Kidney epithelial cell (primary cell): Measurements from ENCODE around the gene SRGAP1. TPM values are rescaled to one million over a fixed set of nuclear protein-coding genes. Genes with fewer than 3 reads are reported as not detected.

Source experiments
- DNase-seq: peaks from one replicate; pipeline ENCODE4 v3.0.0-alpha.2; 2010; ENCODE audit warnings: low read depth
- H3K27me3 ChIP-seq: 2 replicates; pipeline ENCODE4 v1.6.0; 2011; ENCODE audit warnings: low read length; ENCODE audit not compliant: control insufficient read depth, insufficient read depth
- H3K36me3 ChIP-seq: 2 replicates; pipeline ENCODE4 v1.5.1; 2011; ENCODE audit warnings: low read length; ENCODE audit not compliant: control insufficient read depth, insufficient read depth
- H3K4me3 ChIP-seq: 2 replicates; pipeline ENCODE4 v1.5.1; 2011; ENCODE audit warnings: low read depth, mild to moderate bottlenecking, control low read depth, low read length
- total RNA-seq: library from RNA; depleted of rRNA; stranded (reverse); fragments of >200 nt; gene quantifications from 2 replicates; pipeline ENCODE4 v1.2.3, GENCODE V29; 2015
- TF ChIP-seq, protein P1 (sequence below): IDR thresholded peaks from 2 replicates; pipeline ENCODE4 v1.5.1; 2011; ENCODE audit warnings: mild to moderate bottlenecking, moderate library complexity, low read length, control low read depth, inconsistent platforms; ENCODE audit not compliant: insufficient read depth, poor library complexity, severe bottlenecking

SRGAP1 gene
- total RNA-seq, 1 donor from 2014 or later: 28.9 TPM

DNA sequence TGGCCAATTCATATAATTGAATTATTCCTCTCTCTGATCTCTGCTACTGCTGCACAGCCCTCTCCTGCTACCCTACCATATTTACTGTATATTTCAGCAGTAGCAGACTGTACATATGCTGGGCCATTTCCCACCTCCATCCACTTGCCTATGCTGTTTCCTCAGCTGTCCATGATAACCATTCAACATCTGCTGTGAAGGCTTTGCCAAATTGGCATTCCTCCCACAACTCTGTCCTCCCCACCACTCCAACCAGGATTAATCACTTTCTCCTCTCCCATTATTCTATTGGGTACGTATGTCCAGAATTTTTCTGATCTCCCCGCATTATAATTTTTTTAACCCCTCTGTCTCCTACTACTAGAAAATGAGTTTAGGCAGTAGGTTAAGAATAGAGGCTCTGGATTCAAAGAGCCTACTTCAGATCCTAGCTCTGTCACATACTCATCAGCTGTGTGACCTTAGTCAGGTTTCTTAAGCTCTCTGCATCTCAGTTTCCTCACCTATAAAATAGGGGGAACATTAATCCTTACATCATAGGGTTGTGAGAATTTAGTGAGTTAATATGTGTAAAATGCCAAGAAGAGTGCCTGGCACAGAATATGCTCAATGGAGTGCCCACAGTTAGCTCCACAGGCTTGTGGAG, 254.3 kb downstream of the SRGAP1 start:
- Histone ChIP-seq H3K27me3 (no peaks in the 10 kb centered on the region), H3K36me3 (peaks cover 1% of the 10 kb centered on the region), H3K4me3 (no peak overlapping the region)
- TF ChIP-seq, protein P1, sequence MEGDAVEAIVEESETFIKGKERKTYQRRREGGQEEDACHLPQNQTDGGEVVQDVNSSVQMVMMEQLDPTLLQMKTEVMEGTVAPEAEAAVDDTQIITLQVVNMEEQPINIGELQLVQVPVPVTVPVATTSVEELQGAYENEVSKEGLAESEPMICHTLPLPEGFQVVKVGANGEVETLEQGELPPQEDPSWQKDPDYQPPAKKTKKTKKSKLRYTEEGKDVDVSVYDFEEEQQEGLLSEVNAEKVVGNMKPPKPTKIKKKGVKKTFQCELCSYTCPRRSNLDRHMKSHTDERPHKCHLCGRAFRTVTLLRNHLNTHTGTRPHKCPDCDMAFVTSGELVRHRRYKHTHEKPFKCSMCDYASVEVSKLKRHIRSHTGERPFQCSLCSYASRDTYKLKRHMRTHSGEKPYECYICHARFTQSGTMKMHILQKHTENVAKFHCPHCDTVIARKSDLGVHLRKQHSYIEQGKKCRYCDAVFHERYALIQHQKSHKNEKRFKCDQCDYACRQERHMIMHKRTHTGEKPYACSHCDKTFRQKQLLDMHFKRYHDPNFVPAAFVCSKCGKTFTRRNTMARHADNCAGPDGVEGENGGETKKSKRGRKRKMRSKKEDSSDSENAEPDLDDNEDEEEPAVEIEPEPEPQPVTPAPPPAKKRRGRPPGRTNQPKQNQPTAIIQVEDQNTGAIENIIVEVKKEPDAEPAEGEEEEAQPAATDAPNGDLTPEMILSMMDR: no peak
- no peak for DNase-seq

DNA sequence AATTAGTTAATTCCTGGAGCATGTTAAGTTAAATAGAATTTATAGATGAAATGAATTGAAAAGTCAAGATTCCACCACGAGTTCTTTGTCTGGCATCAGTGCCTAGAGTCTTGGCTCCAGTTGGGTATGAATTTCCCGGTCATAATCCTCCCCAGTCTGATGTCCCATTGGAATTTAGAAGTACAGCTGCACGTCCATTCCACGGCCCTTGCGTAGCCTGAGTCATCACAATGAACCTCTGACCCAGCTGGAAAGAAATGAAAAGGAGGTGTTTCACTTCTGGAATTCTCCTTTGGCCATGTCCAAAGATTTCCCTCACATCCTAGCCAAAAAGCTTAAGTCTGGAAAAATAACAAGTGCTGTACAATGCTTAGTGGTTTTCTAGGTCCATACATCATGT, 254.9 kb downstream of the SRGAP1 start:
- peak; percentile 65 for DNase-seq
- peaks cover 1% of the 10 kb centered on the region for H3K36me3 ChIP-seq
- no peak overlapping the region for H3K4me3 ChIP-seq
- H3K27me3 ChIP-seq: no peaks in the 10 kb centered on the region
- TF ChIP-seq, protein P1: no peak

DNA sequence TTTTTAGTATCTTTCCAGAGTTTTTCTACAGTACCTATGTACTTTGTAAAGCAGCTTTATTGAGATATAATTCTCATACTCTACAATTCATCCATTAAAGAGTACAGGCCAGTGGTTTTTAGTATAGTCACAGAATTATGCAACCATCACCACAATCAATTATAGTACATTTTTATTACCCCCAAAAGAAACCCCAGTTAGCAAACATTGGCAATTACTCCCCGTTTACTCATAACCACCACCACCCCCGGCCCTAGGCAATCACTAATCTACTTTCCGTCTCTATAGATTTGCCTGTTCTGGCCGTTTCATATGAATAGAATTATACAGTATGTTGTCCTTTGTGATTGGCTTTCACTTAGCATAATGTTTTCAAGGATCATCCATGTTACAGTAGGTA, 257.8 kb downstream of the SRGAP1 start:
- no peak for DNase-seq
- no peak overlapping the region for H3K4me3 ChIP-seq

DNA sequence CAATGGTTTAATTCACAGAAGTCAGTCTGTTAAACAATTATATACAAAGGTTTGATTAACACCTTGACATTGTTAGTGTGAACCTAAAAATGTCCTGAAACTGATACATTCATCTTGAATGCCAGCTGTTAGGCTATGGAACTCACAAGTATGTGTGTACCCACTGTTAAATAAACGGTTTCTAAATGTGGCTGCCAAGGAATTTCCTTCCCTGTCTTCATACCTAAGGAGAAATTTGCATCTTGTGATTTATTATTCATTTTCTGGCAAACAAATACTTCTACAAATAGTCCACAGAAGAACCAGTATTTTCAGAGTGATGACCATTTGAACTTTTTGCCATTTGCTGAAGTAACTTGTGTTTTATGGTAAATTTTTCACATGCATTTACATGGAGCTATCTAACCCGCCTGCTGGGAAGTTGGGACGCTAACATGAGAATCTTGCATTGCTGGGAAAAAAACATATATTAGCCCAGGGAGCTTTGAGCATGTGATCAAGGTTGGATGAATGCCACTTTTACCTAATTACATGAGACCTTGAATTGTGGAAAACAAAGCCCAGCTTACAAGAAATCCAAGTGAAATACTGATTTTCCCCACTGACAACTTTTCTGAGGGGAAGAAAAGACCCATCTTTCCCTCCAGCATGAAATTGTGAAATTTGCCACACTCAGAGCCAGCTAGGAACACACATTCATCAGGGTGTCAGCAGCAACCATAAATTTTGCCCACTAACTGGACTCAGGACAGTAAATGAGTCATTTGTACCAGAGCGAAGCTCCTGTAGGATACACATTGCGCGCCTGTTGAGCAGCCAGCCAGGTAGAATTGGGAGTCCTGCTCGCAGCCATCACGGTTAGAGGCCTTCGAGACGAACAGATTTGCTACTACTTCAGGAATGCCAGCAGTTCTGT, 259.6 kb downstream of the SRGAP1 start:
- no peak overlapping the region for H3K4me3 ChIP-seq
- H3K27me3 ChIP-seq: no peaks in the 10 kb centered on the region
- peak; percentile 81 for DNase-seq
- TF ChIP-seq, protein P1: no peak
- no peaks in the 10 kb centered on the region for H3K36me3 ChIP-seq

More for the DNA sequence above, 257.8 kb downstream of the SRGAP1 start:
- TF ChIP-seq, protein P1: no peak
- no peaks in the 10 kb centered on the region for H3K36me3 ChIP-seq
- no peaks in the 10 kb centered on the region for H3K27me3 ChIP-seq

DNA sequence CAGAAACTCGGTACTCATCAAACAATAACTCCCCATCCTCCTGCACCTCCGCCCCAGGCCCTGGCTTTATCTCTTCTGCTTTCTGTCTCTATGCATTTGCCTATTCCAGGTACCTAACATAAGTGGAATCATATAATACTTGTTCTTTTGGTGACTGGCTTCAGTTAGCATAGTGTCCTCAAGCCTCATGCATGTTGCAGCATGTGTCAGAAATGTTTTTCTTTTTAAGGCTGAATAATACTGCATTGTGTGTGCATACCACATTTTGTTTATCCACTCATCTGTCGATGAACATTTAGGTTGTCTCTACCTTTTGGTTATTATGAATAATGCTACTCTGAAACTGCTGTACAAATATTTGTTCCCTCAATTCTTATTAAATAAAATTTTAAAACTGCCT, 260.5 kb downstream of the SRGAP1 start:
- DNase-seq: no peak
- Histone ChIP-seq H3K27me3 (no peaks in the 10 kb centered on the region), H3K36me3 (no peaks in the 10 kb centered on the region), H3K4me3 (no peak overlapping the region)
- TF ChIP-seq, protein P1: no peak
